HG03039 (cell line): ENCODE measurements around the gene CCNB1IP1.
"Not testable (repeated sequence)": the region's sequence is repeated elsewhere in the genome, so short reads cannot be mapped to it uniquely, and the experiment has no call there.

Experiments
- ATAC-seq: cut with Tn5 transposase; IDR thresholded peaks from one replicate; pipeline ENCODE4 v1.9.1; 2021; ENCODE audit warnings: mild to moderate bottlenecking, moderate library complexity; ENCODE audit not compliant: unreplicated experiment

CCNB1IP1 gene, protein sequence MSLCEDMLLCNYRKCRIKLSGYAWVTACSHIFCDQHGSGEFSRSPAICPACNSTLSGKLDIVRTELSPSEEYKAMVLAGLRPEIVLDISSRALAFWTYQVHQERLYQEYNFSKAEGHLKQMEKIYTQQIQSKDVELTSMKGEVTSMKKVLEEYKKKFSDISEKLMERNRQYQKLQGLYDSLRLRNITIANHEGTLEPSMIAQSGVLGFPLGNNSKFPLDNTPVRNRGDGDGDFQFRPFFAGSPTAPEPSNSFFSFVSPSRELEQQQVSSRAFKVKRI

DNA sequence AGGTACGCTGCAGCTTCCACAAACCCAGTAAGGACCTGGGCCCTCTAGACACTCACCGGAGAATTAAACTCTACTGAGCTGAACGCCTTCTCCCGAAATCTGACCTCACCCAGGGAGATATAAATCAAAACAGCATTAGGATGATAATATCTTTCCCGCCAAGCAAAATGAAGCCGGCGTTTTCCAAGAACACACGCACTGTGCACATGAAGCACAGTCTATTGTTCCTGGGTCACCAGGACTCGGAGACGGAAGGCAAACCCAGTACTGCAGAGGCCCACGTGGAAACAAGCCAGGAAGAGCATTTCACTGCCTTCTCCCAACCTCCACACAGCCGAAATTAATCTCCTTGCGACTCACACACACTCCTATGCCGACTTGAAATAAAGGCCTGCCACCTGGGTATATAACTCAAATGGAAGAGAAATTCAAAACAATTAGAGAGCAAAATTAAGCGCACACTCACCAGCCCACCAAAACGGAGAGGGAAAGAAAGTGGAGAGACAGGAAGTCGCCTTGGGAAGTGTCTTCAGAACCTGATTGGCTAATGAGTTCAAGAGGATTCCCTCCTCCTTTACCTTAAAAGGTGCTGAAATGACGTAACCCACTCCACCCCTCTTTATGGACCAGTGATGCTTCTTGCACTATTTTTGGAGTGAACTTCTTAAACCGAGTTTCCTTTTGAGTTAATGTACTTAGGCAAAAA lies at the start of gene CCNB1IP1:
CCNB1IP1 (minus strand) TSS at position 492 of the 706 bp plus-strand sequence. CDS start 16,756 bp downstream, outside the sequence.
- peak; percentile 97 for ATAC-seq

DNA sequence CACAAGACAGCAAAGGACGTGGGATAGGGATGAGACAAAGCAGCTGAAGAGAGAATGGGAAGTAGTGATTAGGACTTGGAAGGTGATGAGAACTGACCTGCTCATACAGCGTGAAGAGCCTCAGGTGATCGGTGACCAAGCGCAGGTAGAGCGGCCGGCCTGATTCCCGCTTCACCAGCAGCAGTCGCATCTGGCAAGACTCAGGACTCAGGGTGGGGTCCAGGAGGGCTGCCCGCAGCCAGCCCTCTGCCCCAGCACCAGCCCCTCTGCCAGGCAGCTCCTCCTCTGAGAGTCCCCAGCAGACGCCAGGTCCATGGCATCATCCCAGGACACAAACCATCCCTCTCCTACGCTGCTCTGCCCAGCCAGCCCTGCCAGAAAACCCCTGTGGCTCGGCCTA lies 49.4 kb upstream of the CCNB1IP1 start:
- ATAC-seq, result no peak

DNA sequence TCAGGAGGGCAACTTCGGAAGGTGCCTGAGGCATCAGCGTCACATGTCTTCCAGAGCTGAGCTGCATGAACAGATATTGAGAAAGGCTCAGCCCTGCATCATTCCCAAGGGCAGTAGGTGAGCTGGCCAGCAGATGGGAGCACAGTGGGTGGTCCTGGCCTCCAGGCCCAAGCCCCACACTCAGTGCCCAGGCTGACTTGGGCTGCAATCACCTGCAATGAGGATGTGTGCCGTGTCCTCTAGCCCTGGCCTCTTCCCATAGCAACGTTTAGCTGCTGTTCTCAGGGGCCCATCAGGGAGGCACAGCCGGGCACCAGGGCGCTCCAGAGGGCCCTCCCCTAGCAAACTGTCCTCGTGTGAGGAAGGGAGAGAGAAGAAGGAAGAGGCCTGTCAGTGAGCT lies 48.3 kb upstream of the CCNB1IP1 start:
- ATAC-seq, result no peak

DNA sequence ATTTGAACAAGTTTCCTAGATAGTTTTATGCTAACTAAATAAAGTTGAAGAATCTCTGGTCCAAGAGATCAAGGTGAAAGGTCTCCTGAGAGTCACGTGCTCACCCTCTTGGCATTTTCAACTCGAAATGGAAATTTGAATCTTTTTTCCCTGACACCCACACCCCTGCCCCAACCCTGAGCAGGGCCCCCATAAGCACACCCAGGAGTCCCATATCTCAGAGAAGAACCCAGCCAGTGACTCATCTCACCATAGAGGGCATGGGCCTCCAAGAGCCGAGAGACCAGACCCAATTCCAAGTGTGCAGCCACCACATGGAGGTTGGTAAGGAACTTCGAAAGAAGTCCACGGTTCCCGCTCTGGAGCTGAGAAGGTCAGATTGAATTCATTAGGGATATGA lies 47.6 kb upstream of the CCNB1IP1 start:
- ATAC-seq, result no peak

DNA sequence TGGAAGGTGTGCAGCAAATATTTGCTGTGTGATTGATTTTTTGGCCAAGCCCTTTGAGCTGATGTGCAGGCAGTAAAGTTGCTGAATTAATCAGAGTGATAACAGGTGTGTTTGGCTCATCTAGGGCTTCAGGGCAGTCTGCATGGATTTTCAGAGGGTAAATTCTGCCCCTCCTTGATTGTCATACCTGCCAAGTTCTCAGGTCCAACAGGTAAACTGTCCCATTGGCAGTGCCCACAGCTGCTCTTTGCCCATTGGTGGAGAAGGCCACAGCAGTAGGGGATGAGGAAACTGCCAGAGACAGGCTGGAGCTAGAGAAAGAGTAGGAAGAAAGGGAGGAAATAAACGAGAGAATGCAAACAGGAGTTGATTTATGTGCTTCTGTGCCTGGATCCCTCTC lies 46.7 kb upstream of the CCNB1IP1 start:
- no peak for ATAC-seq

DNA sequence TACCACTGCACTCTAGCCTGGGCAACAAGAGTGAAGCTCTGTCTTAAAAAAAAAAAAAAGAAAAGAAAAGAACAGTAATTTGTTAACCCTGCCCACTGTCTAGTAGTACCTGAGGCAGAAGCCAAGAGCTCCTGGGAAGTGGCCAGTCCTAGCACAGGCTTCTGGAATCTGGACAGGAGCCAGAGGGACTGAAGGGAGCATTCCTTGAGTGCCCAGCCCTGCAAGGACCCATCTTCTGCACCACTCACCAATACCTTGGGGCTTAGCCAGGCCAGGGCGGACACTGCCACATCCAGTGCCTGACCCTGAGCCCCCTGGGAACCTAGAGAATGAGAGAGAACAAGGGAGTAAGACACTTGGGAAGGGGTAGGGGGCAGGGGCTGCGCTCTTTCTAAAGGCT lies 44.1 kb upstream of the CCNB1IP1 start:
- no peak for ATAC-seq

DNA sequence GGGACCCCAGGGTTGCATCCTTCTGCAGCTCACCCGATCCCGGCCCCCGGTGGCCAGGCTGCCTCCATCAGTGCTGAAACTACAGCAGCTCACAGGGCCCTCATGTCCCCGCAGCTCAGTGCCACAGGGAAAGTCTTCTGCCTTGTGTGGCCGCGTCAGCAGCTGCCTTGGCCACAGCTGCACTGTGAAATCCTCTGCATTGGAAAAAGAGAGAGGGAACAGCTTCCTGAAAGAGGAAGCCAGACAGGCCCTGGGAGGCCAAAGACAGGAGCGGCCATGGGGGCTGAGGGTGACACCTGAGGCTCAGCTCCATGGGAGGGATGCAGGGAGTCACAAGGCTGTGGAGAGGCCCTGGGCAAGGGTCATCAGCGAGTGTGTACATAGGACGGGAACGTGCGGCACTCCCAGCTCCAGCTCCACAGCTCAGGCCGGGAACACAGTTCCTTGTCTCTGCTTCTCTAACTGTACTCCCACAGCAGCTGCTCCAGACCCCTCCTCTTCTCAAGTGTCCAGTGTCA lies 43.1 kb upstream of the CCNB1IP1 start:
- ATAC-seq, result no peak

DNA sequence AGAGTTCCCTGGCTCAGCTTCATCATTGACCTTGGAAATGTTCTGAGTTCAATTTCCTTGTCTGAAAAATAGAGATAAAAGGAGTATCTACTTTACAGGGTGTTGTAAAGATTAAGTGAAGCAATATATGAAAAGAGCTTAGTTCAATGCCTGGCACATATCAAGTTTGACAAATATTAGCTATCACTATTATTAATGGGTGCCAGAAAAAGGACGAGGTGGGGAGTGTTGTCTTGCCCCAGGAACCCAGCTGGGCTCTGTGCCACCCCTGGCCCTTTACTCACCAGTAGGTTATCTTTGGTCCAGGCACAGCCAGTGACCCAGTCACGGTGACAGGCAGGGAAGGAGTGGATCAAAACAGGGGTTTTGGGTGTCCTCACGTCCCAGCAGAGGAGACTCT lies 42.4 kb upstream of the CCNB1IP1 start:
- no peak for ATAC-seq

DNA sequence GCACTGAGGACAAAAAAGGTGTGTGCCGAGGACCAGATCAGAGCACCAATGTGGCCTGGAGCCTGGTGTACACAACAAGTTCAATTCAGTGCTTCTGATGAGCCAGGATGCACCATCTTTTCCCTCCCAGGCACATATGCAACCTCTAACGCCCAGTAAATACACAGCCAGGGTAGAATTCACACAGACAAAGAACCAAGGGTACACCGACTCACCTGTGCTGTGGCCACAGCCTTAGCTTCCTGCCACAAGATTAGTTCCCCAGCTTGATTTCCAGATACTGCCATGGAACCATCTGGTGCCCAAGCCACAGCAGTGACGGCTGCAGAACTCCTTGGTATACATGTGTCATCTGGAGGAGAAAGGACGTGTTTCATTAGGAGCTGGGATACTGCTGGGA lies 39.7 kb upstream of the CCNB1IP1 start:
- no peak for ATAC-seq

DNA sequence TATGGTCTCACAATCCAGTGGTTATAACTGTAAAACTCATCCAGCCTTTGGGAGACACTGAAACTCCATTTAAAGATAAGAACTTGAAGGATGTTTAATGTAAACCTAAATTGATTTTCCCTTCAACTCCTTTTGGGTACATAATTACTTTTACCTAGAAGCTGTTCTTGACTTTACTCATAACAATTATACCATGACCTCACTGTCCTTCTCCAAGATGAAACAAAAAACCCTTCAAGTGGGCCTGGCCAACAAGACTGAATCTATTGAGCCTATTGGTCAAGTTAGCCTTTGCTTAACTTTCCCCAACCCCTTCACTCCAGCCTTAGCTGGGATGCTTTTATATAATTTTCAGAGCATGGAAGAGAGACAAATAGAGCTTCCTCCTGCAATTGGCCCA lies 32.8 kb upstream of the CCNB1IP1 start:
- no peak for ATAC-seq

DNA sequence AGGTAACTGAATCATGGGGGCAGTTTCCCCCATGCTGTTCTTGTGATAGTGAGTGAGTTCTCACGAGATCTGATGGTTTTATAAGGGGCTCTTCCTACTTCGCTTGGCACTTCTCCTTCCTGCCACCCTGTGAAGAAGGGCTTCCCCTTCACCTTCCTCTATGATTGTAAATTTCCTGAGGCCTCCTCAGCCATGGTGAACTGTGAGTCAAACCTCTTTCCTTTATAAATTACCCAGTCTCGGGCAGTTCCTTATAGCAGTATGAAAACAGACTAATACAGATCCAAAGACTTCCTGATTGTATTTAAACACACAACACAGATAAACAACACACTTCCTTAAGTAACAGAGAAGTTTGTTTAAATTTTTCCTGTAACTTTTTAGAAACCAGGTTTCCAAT lies 25.4 kb upstream of the CCNB1IP1 start:
- not testable (repeated sequence) for ATAC-seq

DNA sequence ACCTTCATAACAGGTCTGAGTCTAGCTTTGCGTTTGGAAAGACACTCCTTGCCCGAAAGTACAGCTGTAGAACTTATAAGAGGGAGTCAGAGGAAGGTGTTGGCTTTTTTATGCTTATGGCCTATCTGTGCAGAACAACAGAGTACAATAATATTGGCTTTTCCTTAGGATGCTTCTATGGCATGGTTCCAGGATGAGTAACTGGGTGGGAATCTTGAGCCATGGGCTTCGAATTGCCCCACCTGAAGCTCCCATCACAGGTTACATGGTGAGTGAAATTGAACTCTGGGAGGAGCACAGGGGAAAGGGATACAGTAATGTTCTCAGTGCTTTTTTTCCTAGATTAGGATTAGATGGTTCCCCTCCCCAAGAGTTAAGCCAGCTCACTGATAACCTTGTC lies 23.3 kb upstream of the CCNB1IP1 start:
- ATAC-seq, result no peak

DNA sequence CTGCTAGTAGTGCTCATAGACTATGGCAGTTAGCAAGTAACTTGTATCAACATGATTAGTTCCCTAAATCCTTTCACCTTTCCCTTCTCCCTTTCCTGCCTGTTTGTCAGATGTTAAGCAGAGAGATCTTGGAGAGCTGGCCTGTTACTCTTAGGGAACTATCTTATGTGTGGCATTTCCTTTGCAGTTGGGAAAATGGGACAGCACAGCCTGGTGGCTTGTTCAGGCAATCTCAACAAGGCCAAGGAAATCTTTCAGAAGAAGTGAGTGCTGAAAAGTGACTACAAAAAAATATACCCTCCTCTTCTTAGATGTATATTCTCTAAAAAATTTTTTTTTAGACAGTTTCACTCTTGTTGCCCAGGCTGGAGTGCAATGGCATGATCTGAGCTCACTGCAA lies 17.8 kb upstream of the CCNB1IP1 start:
- ATAC-seq, result no peak

DNA sequence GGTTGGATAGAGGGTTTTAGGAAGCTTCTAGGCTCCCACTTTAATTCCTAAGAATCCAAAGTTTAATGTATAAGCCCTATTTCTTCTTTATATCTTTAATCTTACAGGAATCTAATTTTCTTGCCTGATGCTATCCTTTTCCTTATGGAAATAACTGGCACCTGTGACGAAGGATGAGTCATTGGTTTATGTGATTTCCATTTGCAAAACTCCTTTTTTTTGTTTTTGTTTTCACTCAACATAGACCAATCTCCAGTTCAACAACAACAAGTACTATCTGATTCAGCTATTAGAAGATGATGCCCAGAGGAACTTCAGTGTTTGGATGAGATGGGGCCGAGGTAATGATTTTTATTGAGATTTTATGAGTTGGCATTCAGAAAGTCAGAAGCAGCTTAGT lies 17.2 kb upstream of the CCNB1IP1 start:
- ATAC-seq, result no peak

DNA sequence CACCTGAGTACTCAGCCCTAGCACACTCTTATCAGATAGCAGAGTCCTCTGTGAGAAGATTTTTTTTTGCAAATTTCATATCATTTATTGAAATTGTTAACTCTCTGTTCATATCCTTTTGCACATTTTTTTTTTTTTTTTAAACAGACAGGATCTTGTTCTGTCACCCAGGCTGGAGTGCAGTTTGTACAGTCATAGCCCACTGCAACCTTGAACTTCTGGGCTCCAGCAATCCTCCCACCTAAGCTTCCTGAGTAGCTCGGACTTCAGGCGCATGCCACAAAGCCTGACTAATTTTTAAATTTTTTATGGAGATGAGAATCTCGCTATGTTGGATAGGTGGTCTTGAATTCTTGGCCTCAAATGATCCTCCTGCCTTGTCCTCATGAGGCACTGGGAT lies 14.7 kb upstream of the CCNB1IP1 start:
- ATAC-seq, result no peak

DNA sequence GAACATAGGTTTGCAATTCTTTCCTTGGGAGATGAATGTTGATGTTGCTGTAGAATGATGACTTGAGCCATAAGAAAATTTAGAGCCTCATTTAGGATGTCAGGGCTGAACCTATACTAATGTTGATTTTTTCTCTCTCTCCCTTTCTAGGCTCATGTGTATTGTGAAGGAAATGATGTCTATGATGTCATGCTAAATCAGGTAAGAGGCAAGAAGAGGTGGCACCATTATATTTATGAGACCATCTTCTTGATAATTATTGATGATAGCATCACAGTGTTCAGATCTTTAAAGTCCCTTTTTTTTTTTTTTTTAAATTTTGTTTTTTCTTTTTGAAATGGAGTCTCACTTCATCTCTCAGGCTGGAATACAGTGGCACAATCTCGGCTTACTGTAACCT lies 13.6 kb upstream of the CCNB1IP1 start:
- no peak for ATAC-seq

DNA sequence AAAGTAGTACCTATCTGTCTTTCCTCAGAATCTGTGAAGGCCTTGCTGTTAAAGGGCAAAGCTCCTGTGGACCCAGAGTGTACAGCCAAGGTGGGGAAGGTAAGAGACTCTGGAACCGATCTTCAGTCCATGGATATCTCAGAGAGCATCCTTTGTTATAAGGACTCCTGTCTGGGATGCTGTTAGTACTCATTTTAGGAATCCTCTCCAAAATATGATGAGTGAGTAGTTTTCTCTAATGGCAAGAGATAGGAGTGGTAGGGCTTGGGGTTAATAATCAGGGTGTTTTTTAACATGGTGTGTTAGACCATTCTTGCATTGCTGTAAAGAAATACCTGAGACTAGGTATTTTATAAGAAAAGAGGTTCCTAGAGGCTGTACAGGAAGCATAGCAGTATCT lies 12.3 kb upstream of the CCNB1IP1 start:
- ATAC-seq, result no peak

DNA sequence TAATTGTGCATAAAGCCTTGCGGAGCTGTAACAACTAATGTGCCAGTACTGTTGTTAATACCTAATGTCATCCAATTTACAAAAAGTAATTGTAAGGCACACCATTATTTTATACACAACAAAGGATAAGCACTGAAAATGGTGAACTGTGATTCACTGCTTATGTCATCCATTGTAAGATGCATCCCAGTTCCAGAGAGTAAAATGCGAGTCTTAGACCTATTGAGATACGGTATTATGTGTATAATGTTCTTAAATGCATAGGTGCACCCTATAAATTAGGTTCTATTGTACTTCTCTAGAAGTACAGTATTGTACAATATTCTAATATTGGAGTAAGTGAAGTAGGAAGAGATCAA lies 10.8 kb upstream of the CCNB1IP1 start:
- no peak for ATAC-seq

DNA sequence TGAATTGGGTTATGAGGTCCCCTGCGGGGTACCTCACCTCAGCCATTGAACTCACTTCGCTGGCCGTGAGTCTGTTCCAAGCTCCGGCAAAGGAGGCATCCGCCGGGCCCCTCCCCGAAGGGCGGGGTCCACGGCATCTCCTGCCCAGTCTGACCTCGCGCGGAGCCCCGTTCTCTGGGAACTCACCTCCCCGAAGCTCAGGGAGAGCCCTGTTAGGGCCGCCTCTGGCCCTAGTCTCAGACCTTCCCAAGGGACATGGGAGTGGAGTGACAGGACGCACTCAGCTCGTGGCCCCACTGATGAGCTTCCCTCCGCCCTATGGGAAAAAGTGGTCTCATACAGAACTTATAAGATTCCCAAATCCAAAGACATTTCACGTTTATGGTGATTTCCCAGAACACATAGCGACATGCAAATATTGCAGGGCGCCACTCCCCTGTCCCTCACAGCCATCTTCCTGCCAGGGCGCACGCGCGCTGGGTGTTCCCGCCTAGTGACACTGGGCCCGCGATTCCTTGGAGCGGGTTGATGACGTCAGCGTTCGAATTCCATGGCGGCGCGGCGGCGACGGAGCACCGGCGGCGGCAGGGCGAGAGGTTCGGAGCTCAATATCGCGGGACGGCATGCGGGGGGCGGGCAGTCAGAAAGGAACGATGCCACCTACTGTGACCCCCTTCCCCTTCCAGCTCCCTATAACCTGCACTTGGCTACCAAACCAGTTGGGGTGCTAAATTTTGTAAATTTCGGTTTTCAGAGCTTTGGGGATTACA lies 10.2 kb upstream of the CCNB1IP1 start, which contains the start of gene PARP2:
PARP2 (plus strand) TSS at position 544 of the 770 bp plus-strand sequence; CDS start at position 551, 7 bp downstream.
- ATAC-seq, result peak; percentile 95

DNA sequence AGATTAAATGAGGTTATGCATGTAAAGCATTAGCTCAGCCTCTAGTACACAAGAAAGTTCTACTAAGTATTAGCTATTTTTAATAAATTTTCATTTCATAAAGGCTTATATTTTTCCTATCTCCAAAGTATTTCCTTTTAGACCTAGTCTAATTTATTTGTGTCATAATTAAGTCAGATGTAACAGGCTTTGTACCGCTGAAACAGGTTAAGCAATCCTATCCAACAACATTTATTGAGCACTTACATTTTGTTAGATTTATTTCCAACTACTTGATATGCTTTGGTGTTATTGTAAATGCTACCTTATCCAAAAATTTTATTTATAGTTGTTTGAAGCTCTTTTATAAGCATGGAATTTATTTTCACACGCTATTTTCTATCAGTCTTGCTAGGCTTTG lies 8.6 kb upstream of the CCNB1IP1 start:
- no peak for ATAC-seq

DNA sequence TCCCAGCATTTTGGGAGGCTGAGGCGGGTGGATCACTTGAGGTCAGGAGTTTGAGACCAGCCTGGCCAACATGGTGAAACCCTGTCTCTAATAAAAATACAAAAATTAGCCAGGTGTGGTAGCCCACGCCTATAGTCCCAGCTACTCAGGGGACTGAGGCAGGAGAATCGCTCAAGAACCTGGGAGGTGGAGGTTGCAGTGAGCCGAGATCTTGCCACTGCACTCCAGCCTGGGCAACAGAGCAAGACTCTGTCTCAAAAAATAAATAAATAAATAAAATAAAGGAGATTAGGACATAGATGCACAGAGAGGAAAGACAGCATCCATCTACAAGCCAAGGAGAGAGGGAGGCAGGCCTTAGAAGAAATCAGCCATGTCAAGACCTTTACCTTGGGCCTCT lies 8.0 kb upstream of the CCNB1IP1 start:
- not testable (repeated sequence) for ATAC-seq

DNA sequence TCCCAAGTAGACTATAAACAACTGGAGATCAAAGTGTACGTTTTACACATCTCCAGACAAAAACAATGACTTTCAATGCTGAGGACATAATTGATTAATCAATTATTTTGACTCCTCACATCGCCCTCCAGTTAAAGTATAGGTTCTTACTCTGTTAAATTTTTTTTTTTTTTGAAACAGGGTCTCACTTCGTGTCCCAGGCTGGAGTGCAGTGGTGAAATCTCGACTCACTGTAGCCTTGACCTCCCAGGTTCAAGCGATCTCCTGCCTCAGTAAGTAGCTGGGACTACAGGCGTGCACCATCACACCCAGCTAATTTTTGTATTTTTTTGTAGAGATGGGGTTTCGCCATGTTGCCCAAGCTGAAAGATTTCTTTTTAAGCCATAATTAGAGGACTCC lies 938 bp upstream of the CCNB1IP1 start:
- no peak for ATAC-seq
